Suprapubic skin (tissue), 4 donors: ENCODE data around the gene RPIA. TPM values are rescaled to one million over a fixed set of nuclear protein-coding genes. Genes with fewer than 3 reads are reported as not detected.
"Not testable (repeated sequence)": the region's sequence is repeated elsewhere in the genome, so short reads cannot be mapped to it uniquely, and the experiment has no call there.

Source experiments
- DNase-seq, 2 donors: peaks; one replicate each; pipeline ENCODE4 v3.0.0-alpha.2; 2019; ENCODE audit warnings: low spot score in 2 of 2
- H3K27ac ChIP-seq: fragments of 200-600 bp; sonication (generic); one replicate; pipeline ENCODE4 v1.5.1; 2019
- H3K27me3 ChIP-seq: fragments of 200-600 bp; sonication (generic); one replicate; pipeline ENCODE4 v1.5.1; 2019
- H3K36me3 ChIP-seq: fragments of 200-600 bp; sonication (generic); one replicate; pipeline ENCODE4 v1.5.1; 2019
- H3K4me1 ChIP-seq: fragments of 200-600 bp; sonication (generic); one replicate; pipeline ENCODE4 v1.5.1; 2019
- H3K4me3 ChIP-seq: fragments of 200-600 bp; sonication (generic); one replicate; pipeline ENCODE4 v1.5.1; 2019; ENCODE audit warnings: mild to moderate bottlenecking
- H3K9me3 ChIP-seq: fragments of 200-600 bp; sonication (generic); one replicate; pipeline ENCODE4 v1.5.1; 2019
- EP300 ChIP-seq: sonication (generic); formaldehyde crosslinking; IDR thresholded peaks from one replicate; pipeline ENCODE4 v1.6.1; 2017; ENCODE audit warnings: antibody characterized with exemption
- POLR2A ChIP-seq, 2 donors: fragments of 450-650 bp; IDR thresholded peaks; one replicate each; pipeline ENCODE4 v1.6.1; 2017; ENCODE audit warnings: antibody characterized with exemption in 2 of 2, mild to moderate bottlenecking in 2 of 2, moderate library complexity in 2 of 2
- POLR2AphosphoS5 ChIP-seq, 3 donors: sonication (generic); formaldehyde crosslinking; IDR thresholded peaks; one replicate each; pipeline ENCODE4 v1.6.1; 2017; ENCODE audit warnings: antibody characterized with exemption in 3 of 3
- WGBS: methylation state at CpG from one replicate; pipeline ENCODE4 v1.1.5; 2018; 5-methylcytosine and 5-hydroxymethylcytosine counted together
- total RNA-seq, 4 donors: library from RNA; depleted of rRNA; stranded (reverse); fragments of >200 nt; gene quantifications; one replicate each; pipeline ENCODE4 v1.1.0, GENCODE V29; 2016
- TF ChIP-seq, protein P1 (sequence below), 2 donors: fragments of 200-600 bp in 1 of 2; fragments of 450-650 bp in 1 of 2; sonication (generic) in 1 of 2; IDR thresholded peaks; one replicate each; pipeline ENCODE4 v1.5.1; 2016 to 2019; ENCODE audit warnings: antibody characterized with exemption in 2 of 2, mild to moderate bottlenecking in 1 of 2, moderate library complexity in 1 of 2

The RPIA gene
- total RNA-seq, 4 donors from 2014 or later = 7.9 to 9.8 (median 9.6) TPM

DNA sequence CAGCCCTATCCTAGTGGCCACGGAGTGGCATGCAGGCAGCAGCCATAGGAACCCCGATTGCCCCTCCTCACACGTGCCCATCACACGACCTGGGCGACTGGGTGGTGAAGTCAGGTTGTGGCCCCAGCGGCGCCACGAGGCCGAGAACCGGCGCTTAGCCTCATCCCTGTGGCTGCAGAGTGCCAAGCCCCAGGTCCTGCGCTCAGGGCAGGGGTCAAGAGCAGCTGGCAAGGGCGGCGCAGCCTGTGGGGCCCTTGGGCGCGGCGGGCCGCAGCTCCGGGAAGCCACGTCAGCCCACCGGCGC, 73.3 kb downstream of the RPIA start:
- TF ChIP-seq POLR2A (IDR thresholded peaks at IDR 0.05) (no peak), EP300 (no peak), POLR2AphosphoS5 (IDR thresholded peaks at IDR 0.05) (no peak)
- TF ChIP-seq, protein P1, sequence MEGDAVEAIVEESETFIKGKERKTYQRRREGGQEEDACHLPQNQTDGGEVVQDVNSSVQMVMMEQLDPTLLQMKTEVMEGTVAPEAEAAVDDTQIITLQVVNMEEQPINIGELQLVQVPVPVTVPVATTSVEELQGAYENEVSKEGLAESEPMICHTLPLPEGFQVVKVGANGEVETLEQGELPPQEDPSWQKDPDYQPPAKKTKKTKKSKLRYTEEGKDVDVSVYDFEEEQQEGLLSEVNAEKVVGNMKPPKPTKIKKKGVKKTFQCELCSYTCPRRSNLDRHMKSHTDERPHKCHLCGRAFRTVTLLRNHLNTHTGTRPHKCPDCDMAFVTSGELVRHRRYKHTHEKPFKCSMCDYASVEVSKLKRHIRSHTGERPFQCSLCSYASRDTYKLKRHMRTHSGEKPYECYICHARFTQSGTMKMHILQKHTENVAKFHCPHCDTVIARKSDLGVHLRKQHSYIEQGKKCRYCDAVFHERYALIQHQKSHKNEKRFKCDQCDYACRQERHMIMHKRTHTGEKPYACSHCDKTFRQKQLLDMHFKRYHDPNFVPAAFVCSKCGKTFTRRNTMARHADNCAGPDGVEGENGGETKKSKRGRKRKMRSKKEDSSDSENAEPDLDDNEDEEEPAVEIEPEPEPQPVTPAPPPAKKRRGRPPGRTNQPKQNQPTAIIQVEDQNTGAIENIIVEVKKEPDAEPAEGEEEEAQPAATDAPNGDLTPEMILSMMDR (IDR thresholded peaks at IDR 0.05) = no peak
- H3K27ac ChIP-seq = no peak overlapping the region
- H3K4me1 ChIP-seq = peaks cover 15% of the 10 kb centered on the region
- no peaks in the 10 kb centered on the region for H3K36me3 ChIP-seq
- no peaks in the 10 kb centered on the region for H3K9me3 ChIP-seq
- peaks cover 20% of the 10 kb centered on the region for H3K27me3 ChIP-seq
- no peak for DNase-seq
- WGBS = 38% methylated on average over 11 of the region's 22 CpGs
- peak overlapping the region; percentile 31 for H3K4me3 ChIP-seq

DNA sequence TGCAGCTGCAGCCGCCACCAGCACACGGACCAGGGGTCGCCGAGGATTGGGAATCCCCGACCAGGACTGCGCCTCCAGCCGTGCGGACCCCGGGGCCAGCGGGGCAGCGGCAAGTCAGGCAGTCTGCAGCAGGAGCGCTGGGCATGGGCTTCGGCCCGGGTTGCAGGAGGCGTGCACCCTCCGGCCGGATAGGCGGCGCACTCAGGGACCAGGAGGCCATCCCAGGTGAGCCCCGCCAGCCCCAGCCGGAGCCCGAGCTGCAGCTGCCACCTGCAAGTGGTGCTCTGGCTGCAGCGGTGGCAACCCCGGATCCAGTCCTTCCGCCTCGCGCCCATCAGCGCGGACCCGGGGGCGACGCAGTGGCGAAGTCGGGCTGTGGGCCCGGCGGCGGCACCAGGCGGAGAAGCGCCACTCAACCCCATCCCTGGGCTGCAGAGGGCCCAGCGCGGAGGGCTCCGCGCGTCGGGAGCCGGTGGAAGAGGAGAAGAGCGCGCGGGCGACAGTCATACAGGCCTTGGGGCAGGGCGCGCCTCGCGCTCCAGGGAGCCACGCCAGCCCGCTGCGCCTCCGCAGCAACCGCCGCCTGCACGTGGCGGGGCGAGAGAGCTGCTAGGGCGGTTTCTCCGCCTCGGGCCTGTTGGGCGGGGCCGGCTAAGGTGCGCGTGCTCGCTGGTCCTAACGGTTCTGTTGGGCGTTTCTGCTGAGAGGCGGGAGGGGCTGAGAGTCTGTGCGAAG, 73.8 kb downstream of the RPIA start:
- no CpG with 5 or more reads among the region's 75 CpGs for WGBS
- Histone ChIP-seq H3K36me3 (no peaks in the 10 kb centered on the region), H3K4me1 (peaks cover 15% of the 10 kb centered on the region), H3K27me3 (peaks cover 20% of the 10 kb centered on the region), H3K9me3 (no peaks in the 10 kb centered on the region), H3K27ac (no peak overlapping the region), H3K4me3 (peak overlapping the region; percentile 31)
- TF ChIP-seq EP300 = no peak
- TF ChIP-seq POLR2AphosphoS5 (IDR thresholded peaks at IDR 0.05) = peak in 1 of 3 donors; percentile 59
- DNase-seq = no peak

DNA sequence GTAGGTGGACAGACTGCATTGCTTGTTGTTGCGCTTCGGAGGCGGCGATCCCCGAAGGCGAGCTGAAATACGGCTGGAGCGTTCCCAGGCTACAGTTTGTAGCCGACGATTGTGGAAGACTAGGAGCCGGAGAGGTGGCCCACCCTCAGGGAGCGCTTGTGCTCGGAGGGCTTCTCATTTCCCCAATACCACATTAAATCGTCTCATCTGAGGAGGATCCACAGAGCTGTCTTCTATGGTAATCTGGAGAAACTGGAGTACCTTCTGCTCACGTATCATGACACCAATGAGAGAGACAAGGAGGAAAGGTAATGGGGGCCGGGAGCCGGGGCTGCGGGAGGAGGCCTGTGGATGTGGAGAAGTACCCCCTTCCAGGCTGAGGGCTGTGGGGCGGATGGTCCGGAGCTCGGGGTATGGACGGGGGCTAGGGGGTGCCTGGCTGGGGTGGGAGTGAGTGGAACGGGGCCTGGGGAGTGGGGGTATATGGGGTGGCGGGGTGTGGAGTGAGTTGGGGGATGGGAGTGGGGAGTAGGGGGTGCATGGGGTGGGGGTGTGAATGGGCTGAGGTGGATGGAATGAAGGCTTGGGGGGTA, 74.5 kb downstream of the RPIA start:
- H3K4me3 ChIP-seq = peak overlapping the region; percentile 31
- H3K4me1 ChIP-seq = peaks cover 15% of the 10 kb centered on the region
- H3K9me3 ChIP-seq, DNase-seq, H3K27ac ChIP-seq, H3K36me3 ChIP-seq: not testable (repeated sequence)
- WGBS = 36% methylated on average over 11 of the region's 24 CpGs
- H3K27me3 ChIP-seq = peaks cover 20% of the 10 kb centered on the region

DNA sequence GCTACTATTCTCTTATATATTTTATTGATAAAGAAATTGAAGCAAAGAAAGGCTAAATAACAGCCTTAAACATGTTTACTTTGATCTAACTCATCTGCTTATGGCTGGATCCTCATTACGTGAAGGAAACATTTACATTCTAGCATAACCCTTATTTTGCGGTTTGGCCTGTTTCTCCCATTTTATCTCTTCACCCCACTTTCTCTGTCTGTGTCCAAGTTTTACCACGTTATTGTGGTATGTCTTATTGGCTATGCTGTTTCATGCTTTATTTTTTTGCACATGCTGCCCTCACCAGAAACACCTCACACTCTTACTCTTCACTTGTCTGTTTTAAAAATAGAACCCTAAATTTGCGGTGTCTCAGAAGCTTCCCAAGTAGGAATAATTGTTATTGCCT, 78.5 kb downstream of the RPIA start:
- H3K27ac ChIP-seq = no peak overlapping the region
- no peak for DNase-seq
- peaks cover 7% of the 10 kb centered on the region for H3K27me3 ChIP-seq
- no peaks in the 10 kb centered on the region for H3K9me3 ChIP-seq
- WGBS = 78% methylated on average over 4 of the region's 4 CpGs
- H3K4me3 ChIP-seq = no peak overlapping the region
- no peaks in the 10 kb centered on the region for H3K36me3 ChIP-seq
- TF ChIP-seq POLR2AphosphoS5 (IDR thresholded peaks at IDR 0.05) (no peak), EP300 (no peak), POLR2A (IDR thresholded peaks at IDR 0.05) (no peak)
- TF ChIP-seq, protein P1 (IDR thresholded peaks at IDR 0.05) = no peak
- peaks cover 11% of the 10 kb centered on the region for H3K4me1 ChIP-seq

DNA sequence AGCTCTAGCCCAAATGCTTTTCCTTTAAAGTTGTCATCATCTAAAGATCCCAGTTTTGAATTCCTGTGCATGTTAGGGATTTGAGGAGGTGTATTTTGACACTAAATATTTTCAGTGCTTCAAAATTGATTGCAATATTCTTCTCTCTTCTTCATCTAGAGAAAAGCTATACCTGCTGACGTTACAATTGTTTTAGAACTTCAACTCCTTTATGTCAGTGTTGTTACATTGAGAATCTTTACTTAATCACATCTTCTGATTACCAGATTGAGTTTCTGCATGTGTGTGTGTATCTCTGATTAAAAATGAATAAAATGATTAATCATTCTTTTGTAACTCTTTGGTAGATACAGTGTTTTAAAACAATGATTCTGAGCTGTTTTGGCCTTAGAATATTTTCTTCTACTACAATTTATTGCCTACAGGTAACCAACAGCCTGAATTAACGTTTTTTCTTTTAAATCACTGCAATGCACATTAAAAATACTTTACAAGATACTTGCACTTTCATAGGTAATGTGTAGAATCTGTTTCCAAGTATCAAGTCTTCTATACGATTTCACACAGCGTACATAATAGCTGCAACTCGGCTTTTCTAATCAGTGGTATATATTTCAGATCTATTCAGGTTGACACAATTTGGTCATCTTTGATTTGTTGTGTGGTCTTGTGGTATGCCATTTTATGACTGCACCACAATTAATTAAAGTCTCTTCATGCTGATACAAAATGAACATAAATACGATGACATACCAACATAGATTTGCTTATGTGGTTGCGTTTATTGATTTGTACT, 82.0 kb downstream of the RPIA start:
- not testable (repeated sequence) for H3K9me3 ChIP-seq, H3K27me3 ChIP-seq, H3K36me3 ChIP-seq, H3K4me3 ChIP-seq, DNase-seq, H3K4me1 ChIP-seq, H3K27ac ChIP-seq
- WGBS = 58% methylated on average over 7 of the region's 7 CpGs

DNA sequence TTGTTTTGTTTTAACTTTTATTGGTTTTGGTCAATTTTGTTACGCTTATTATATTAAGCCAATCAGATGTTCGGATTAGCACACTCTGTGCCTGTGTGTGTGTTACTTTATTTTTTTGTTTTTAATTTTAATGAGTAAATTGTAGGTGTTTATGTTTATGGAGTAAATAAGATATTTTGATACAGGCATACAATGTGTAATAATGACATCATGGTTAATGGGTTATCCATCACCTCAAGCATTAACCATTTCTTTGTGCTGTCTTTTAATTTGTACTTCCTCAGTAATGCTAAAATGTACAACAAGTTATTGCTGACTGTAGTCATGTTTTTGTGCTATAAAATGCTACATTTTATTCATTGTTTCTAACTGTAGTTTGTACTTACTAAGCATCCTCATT, 97.7 kb downstream of the RPIA start:
- WGBS = 96% methylated on average over 2 of the region's 2 CpGs
- not testable (repeated sequence) for H3K9me3 ChIP-seq, H3K4me1 ChIP-seq, DNase-seq, H3K4me3 ChIP-seq, H3K27ac ChIP-seq, H3K27me3 ChIP-seq, H3K36me3 ChIP-seq

DNA sequence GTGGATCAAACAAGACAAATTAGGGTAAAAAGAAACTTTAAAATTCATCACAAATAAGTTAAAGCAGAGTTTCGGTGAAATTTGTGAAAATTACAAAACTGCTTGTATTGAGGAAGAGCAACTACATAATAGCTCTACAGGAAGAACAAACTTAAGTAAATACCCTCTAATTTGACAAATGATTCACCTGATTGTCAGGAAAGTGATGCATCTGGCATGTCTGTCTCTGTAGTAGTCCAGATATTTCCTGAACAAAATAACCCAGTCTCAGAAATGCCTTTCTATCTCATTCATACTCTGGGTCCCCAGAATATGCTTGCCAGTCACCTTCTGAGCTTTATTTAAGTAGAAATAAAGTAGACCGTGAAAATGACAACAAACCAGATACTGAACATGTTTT, 104.5 kb downstream of the RPIA start:
- H3K27ac ChIP-seq, H3K4me1 ChIP-seq, H3K27me3 ChIP-seq, H3K36me3 ChIP-seq, DNase-seq, H3K4me3 ChIP-seq, H3K9me3 ChIP-seq: not testable (repeated sequence)
- 84% methylated on average over 2 of the region's 2 CpGs for WGBS

DNA sequence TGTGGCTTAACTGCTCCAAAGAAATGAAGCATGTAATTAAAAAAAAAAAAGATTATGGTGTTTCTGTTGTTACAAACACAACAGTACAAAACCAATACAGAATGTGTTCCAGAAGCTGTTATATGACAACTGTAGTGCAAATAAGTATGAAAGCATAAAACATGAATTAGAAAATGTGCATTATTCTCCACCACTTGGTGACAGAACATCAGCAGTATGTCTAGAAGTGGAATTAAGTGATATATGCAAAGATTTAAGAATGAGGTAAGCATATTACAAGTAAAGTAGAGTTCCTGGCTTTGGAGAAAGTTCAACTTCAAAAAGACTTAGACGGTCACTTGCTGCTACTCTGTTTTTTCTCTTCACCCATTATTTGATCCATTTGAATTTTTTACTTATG, 105.0 kb downstream of the RPIA start:
- not testable (repeated sequence) for H3K9me3 ChIP-seq, H3K27ac ChIP-seq, H3K36me3 ChIP-seq, H3K4me3 ChIP-seq, DNase-seq, H3K4me1 ChIP-seq, H3K27me3 ChIP-seq
- WGBS = 75% methylated on average over 1 of the region's 1 CpG

DNA sequence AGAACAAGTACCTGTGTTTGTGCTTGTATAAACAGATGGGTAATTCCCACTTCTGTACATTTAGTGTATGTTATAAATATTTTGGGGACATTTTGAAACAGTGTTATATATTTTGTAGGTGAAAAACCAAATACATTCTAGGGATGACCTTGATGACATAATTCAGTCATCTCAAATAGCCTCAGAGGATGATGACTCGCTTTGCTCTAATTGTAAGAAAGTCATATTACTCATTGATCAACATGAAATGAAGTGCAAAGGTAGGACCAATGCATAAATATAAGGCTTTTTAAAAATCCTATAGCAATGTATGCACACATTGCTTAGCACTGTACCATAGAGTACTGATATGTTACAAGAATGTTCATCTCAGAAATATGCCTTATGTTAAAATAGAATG, 105.7 kb downstream of the RPIA start:
- not testable (repeated sequence) for H3K4me1 ChIP-seq, H3K9me3 ChIP-seq, H3K27me3 ChIP-seq, H3K36me3 ChIP-seq, DNase-seq, H3K4me3 ChIP-seq, H3K27ac ChIP-seq
- 83% methylated on average over 1 of the region's 1 CpG for WGBS
